NB4 (cell line): ENCODE data around the gene ZFAND3.

ENCODE experiments used
- CTCF ChIP-seq: IDR thresholded peaks from one replicate; pipeline ENCODE4 v1.5.1; 2012; ENCODE audit warnings: low read depth, low read length
- MYC ChIP-seq: IDR thresholded peaks from 2 replicates; pipeline ENCODE4 v1.6.1; 2011; ENCODE audit warnings: low read depth, low read length
- POLR2A ChIP-seq: IDR thresholded peaks from 2 replicates; pipeline ENCODE4 v1.6.1; 2011; ENCODE audit warnings: mild to moderate bottlenecking; ENCODE audit not compliant: insufficient read length; ENCODE audit errors: extremely low read depth

- TF ChIP-seq CTCF (no peak), POLR2A (no peak), MYC (no peak)
These were observed 36.8 kb downstream of the ZFAND3 start for GRCh38 chr6:37856285-37856684.
